MCF 10A (cell line): ENCODE measurements around the gene RANBP3L. TPM values are rescaled to one million over a fixed set of nuclear protein-coding genes. Genes with fewer than 3 reads are reported as not detected.

Source experiments
- BruUV-seq: library from RNA; stranded (reverse); fragments of 400-500 nt; replicated peaks from 2 replicates; lab custom pipeline; 2021; lab: Mats Ljungman, UMichigan
- CTCF ChIA-PET: fragments of 300-600 bp; sonication (Branson Sonifier 250); formaldehyde crosslinking; extraction: SDS; loops from one replicate; lab custom pipeline; 2021; ENCODE audit warnings: antibody characterized with exemption, inconsistent platforms; lab: Yijun Ruan, JAX
- POLR2A ChIA-PET: fragments of 300-600, 350-650 bp; sonication (Branson Sonifier 250); formaldehyde crosslinking; extraction: SDS; loops from one replicate; lab custom pipeline; 2020; ENCODE audit warnings: antibody characterized with exemption, inconsistent platforms; lab: Yijun Ruan, JAX
- DNase-seq: peaks from one replicate; pipeline ENCODE4 v3.0.0-alpha.2; 2018; ENCODE audit not compliant: unreplicated experiment
- H3K27ac Mint-ChIP-seq: one replicate; pipeline ENCODE4 v1.8.0; 2022; ENCODE audit warnings: mild to moderate bottlenecking, low read depth, mixed read lengths; ENCODE audit not compliant: unreplicated experiment
- H3K27me3 Mint-ChIP-seq: one replicate; pipeline ENCODE4 v1.8.0; 2022; ENCODE audit warnings: mixed read lengths; ENCODE audit not compliant: insufficient read depth, unreplicated experiment
- H3K36me3 Mint-ChIP-seq: one replicate; pipeline ENCODE4 v1.8.0; 2022; ENCODE audit warnings: mild to moderate bottlenecking, moderate library complexity, mixed read lengths; ENCODE audit not compliant: insufficient read depth, unreplicated experiment
- H3K4me1 Mint-ChIP-seq: one replicate; pipeline ENCODE4 v1.8.0; 2022; ENCODE audit warnings: mixed read lengths; ENCODE audit not compliant: insufficient read depth, unreplicated experiment
- H3K4me3 Mint-ChIP-seq: one replicate; pipeline ENCODE4 v1.8.0; 2022; ENCODE audit warnings: mild to moderate bottlenecking, moderate library complexity, mixed read lengths; ENCODE audit not compliant: unreplicated experiment
- H3K9me3 Mint-ChIP-seq: one replicate; pipeline ENCODE4 v1.8.0; 2022; ENCODE audit warnings: mixed read lengths; ENCODE audit not compliant: unreplicated experiment
- CTCF ChIP-seq: fragments of 200-600 bp; IDR thresholded peaks from one replicate; pipeline ENCODE4 v1.8.0; 2022; ENCODE audit warnings: antibody characterized with exemption, mild to moderate bottlenecking; ENCODE audit not compliant: unreplicated experiment
- intact Hi-C: fragments of 100-400 bp; cut with micrococcal nuclease; formaldehyde crosslinking; loops from 2 replicates; pipeline ENCODE4 v1.14.1; 2022
- total RNA-seq: library from RNA; stranded (reverse); gene quantifications from 2 replicates; pipeline ENCODE4 v1.2.3, GENCODE V29; 2022

RANBP3L gene
- total RNA-seq, 1 experiment from 2014 or later: not detected

GRCh38 chr5:36236801-36237200, 64.9 kb downstream of the RANBP3L start:
- no peak overlapping the region for H3K4me3 Mint-ChIP-seq
- ChIA-PET POLR2A (interaction anchor here (0.6 to 2.8 kb wide), 5 partner anchors 17 to 156 kb away, joined by 3 to 17 read pairs (median 3); no protein-coding TSS in a partner anchor), CTCF (interaction anchor here (0.7 to 1.3 kb wide), 2 partner anchors 21 to 28 kb away, joined by 3 to 6 read pairs; no protein-coding TSS in a partner anchor)
- no peaks in the 10 kb centered on the region for H3K27me3 Mint-ChIP-seq
- H3K27ac Mint-ChIP-seq: no peak overlapping the region
- no peak for DNase-seq
- peaks cover 39% of the 10 kb centered on the region for H3K4me1 Mint-ChIP-seq
- no TSS peak for BruUV-seq
- no peak for TF ChIP-seq CTCF
- H3K9me3 Mint-ChIP-seq: no peaks in the 10 kb centered on the region
- no peaks in the 10 kb centered on the region for H3K36me3 Mint-ChIP-seq
- intact Hi-C loops: no loop called here

- Mint-ChIP-seq H3K4me3 (no peak overlapping the region), H3K27me3 (no peaks in the 10 kb centered on the region), H3K27ac (no peak overlapping the region), H3K4me1 (peaks cover 31% of the 10 kb centered on the region), H3K9me3 (no peaks in the 10 kb centered on the region), H3K36me3 (no peaks in the 10 kb centered on the region)
- BruUV-seq: no TSS peak
- TF ChIP-seq CTCF: no peak
- intact Hi-C loops: no loop called here
- CTCF ChIA-PET: interaction anchor here (0.9 kb wide), 1 partner anchor 9 kb away, joined by 3 read pairs; the partner anchor contains the start of gene NADK2
- POLR2A ChIA-PET: interaction anchor here (2.6 kb wide), 1 partner anchor 9 kb away, joined by 13 read pairs; the partner anchor contains the start of gene NADK2
- DNase-seq: no peak
Observed at GRCh38 chr5:36232533-36232932, 69.2 kb downstream of the RANBP3L start.

DNA sequence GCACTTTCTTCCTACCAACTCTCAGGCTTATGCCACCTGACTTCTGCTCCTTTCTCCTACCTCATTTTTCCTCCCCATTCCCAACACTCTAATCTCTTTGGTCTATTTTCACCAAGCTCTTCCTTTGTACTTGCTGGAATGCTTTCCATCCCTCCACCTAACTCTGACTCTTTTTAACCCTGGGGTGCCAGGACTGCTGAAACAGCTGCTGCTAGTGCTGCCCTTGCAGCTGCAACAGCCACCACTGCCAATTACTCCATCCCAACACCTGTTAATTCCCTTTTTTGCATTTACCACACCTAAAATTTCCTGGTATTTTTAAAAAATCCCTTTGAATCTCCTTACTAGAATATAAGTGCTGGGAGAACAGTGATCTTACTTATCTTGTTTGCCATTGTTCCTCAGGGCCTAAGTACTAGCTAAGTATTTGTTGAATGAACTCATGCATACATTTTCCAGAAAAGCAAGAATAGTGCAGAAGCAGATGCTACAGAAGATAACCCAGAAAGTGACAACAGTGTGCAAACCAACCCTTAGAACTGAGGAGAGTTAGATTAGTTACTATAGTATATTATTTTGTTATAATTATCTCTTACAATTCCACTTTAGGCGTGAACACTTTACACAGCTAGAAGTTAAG, 71.4 kb downstream of the RANBP3L start:
- no peak overlapping the region for H3K27ac Mint-ChIP-seq
- intact Hi-C loops: no loop called here
- no peaks in the 10 kb centered on the region for H3K36me3 Mint-ChIP-seq
- ChIA-PET POLR2A (interaction anchor here (0.6 to 2.6 kb wide), 2 partner anchors 11 to 127 kb away, joined by 3 to 13 read pairs; partner anchors contain the start of gene NADK2), CTCF (interaction anchor here (0.6 to 0.7 kb wide), 2 partner anchors 9 to 59 kb away, joined by 3 read pairs; no protein-coding TSS in a partner anchor)
- H3K9me3 Mint-ChIP-seq: no peaks in the 10 kb centered on the region
- TF ChIP-seq CTCF: no peak
- H3K27me3 Mint-ChIP-seq: no peaks in the 10 kb centered on the region
- DNase-seq: no peak
- H3K4me3 Mint-ChIP-seq: no peak overlapping the region
- H3K4me1 Mint-ChIP-seq: peaks cover 22% of the 10 kb centered on the region
- BruUV-seq: no TSS peak

DNA sequence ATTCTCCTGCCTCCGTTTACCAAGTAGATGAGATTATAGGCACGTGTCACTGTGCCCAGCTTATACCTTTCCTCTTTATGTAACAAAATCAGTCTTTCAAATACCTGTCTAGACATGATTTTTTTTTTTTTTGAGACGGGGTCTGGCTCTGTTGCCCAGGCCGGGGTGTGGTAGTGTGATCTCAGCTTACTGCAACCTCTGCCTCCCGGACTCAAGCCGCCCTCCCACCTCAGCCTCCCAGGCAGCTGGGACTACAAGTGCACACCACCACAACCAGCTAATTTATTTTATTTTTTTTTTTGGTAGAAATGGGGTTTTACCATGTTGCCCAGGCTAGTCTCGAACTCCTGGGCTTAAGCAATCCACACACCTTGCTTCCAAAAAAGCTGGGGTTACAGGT, 73.2 kb downstream of the RANBP3L start:
- Mint-ChIP-seq H3K27me3 (no peaks in the 10 kb centered on the region), H3K4me1 (peaks cover 22% of the 10 kb centered on the region), H3K27ac (peak overlapping the region; percentile 81), H3K4me3 (no peak overlapping the region), H3K9me3 (no peaks in the 10 kb centered on the region), H3K36me3 (no peaks in the 10 kb centered on the region)
- intact Hi-C loops: no loop called here
- no peak for DNase-seq
- CTCF ChIA-PET: no interaction called here
- BruUV-seq: no TSS peak
- POLR2A ChIA-PET: interaction anchor here (0.9 to 1.0 kb wide), 2 partner anchors 13 to 60 kb away, joined by 3 to 5 read pairs; partner anchors contain the start of gene NADK2
- TF ChIP-seq CTCF: no peak
